IMR-90 (cell line): ENCODE data around the gene NUTM1.

Source experiments
- BHLHE40 ChIP-seq: fragments of 150-350 bp; IDR thresholded peaks from 2 replicates; pipeline ENCODE4 v1.6.1; 2016; ENCODE audit warnings: mild to moderate bottlenecking, low read depth, low read length
- CEBPB ChIP-seq: IDR thresholded peaks from 2 replicates; pipeline ENCODE4 v1.6.1; 2012; ENCODE audit warnings: low read depth, low read length, improper control_type of control experiment
- CHD1 ChIP-seq: IDR thresholded peaks from 2 replicates; pipeline ENCODE4 v1.6.1; 2012; ENCODE audit warnings: low read depth, low read length, improper control_type of control experiment
- FOS ChIP-seq: fragments of 150-350 bp; IDR thresholded peaks from 2 replicates; pipeline ENCODE4 v1.6.1; 2016; ENCODE audit warnings: low read depth, low read length
- MAFK ChIP-seq: IDR thresholded peaks from 2 replicates; pipeline ENCODE4 v1.6.1; 2012; ENCODE audit warnings: low read depth, low read length, improper control_type of control experiment
- MAZ ChIP-seq: IDR thresholded peaks from 2 replicates; pipeline ENCODE4 v1.6.1; 2012; ENCODE audit warnings: low read depth, mild to moderate bottlenecking, low read length, improper control_type of control experiment, moderate library complexity, borderline replicate concordance
- POLR2A ChIP-seq: IDR thresholded peaks from 2 replicates; pipeline ENCODE4 v1.6.1; 2012; ENCODE audit warnings: mild to moderate bottlenecking, low read depth, low read length
- RAD21 ChIP-seq: IDR thresholded peaks from 2 replicates; pipeline ENCODE4 v1.6.1; 2012; ENCODE audit warnings: low read length, improper control_type of control experiment
- RCOR1 ChIP-seq: IDR thresholded peaks from 2 replicates; pipeline ENCODE4 v1.6.1; 2012; ENCODE audit warnings: mild to moderate bottlenecking, low read length, improper control_type of control experiment; ENCODE audit not compliant: insufficient replicate concordance
- RFX5 ChIP-seq: IDR thresholded peaks from 2 replicates; pipeline ENCODE4 v1.8.0; 2012; ENCODE audit warnings: low read depth, mild to moderate bottlenecking, low read length, moderate library complexity
- SMC3 ChIP-seq: fragments of 150-350 bp; IDR thresholded peaks from 2 replicates; pipeline ENCODE4 v1.6.1; 2016; ENCODE audit warnings: low read depth, mild to moderate bottlenecking, antibody characterized with exemption, low read length, moderate library complexity
- TF ChIP-seq, protein P1 (sequence below): conservative IDR thresholded peaks from 2 replicates; pipeline ENCODE4 v1.5.1; 2012; ENCODE audit warnings: mild to moderate bottlenecking, low read depth, low read length, improper control_type of control experiment
- TF ChIP-seq, protein P2 (sequence below): fragments of 150-350 bp; IDR thresholded peaks from 2 replicates; pipeline ENCODE4 v1.6.1; 2017; ENCODE audit warnings: mild to moderate bottlenecking, antibody characterized with exemption, low read length, low read depth
- TF ChIP-seq, protein P3 (sequence below): fragments of 150-350 bp; IDR thresholded peaks from 2 replicates; pipeline ENCODE4 v1.6.1; 2016; ENCODE audit warnings: low read depth, mild to moderate bottlenecking, low read length, moderate library complexity, borderline replicate concordance

DNA sequence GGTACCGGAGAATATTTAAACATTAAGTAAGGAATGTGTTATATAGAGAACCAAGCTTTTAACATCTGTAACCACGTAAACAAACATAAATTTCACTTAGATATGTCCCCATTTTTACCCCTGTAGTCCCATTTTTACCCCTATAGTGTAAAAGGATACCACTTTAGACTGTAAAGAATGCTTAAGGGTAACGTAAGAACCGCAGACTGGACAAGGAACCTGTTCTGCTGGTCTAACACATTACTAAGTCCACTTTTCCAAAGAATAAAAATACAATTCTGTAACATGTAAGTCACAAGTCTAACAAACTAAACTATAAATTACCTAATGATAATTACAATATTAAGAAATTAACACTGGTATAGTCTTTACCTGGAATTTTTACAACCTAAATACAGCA lies 8.4 kb upstream of the NUTM1 start:
- TF ChIP-seq POLR2A (no peak), SMC3 (no peak), RAD21 (no peak), MAFK (no peak), CHD1 (no peak), RFX5 (no peak), RCOR1 (no peak), BHLHE40 (no peak), MAZ (no peak), CEBPB (no peak), FOS (no peak)
- TF ChIP-seq, protein P1, sequence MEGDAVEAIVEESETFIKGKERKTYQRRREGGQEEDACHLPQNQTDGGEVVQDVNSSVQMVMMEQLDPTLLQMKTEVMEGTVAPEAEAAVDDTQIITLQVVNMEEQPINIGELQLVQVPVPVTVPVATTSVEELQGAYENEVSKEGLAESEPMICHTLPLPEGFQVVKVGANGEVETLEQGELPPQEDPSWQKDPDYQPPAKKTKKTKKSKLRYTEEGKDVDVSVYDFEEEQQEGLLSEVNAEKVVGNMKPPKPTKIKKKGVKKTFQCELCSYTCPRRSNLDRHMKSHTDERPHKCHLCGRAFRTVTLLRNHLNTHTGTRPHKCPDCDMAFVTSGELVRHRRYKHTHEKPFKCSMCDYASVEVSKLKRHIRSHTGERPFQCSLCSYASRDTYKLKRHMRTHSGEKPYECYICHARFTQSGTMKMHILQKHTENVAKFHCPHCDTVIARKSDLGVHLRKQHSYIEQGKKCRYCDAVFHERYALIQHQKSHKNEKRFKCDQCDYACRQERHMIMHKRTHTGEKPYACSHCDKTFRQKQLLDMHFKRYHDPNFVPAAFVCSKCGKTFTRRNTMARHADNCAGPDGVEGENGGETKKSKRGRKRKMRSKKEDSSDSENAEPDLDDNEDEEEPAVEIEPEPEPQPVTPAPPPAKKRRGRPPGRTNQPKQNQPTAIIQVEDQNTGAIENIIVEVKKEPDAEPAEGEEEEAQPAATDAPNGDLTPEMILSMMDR = no peak
- TF ChIP-seq, protein P2, sequence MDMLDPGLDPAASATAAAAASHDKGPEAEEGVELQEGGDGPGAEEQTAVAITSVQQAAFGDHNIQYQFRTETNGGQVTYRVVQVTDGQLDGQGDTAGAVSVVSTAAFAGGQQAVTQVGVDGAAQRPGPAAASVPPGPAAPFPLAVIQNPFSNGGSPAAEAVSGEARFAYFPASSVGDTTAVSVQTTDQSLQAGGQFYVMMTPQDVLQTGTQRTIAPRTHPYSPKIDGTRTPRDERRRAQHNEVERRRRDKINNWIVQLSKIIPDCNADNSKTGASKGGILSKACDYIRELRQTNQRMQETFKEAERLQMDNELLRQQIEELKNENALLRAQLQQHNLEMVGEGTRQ = no peak
- TF ChIP-seq, protein P3, sequence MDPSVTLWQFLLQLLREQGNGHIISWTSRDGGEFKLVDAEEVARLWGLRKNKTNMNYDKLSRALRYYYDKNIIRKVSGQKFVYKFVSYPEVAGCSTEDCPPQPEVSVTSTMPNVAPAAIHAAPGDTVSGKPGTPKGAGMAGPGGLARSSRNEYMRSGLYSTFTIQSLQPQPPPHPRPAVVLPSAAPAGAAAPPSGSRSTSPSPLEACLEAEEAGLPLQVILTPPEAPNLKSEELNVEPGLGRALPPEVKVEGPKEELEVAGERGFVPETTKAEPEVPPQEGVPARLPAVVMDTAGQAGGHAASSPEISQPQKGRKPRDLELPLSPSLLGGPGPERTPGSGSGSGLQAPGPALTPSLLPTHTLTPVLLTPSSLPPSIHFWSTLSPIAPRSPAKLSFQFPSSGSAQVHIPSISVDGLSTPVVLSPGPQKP = no peak
